ENCODE results near the gene SNTG2.
"Not testable (repeated sequence)": the region's sequence is repeated elsewhere in the genome, so short reads cannot be mapped to it uniquely, and the experiment has no call there.

Gene SNTG2

GRCh38 chr2:1377473-1377872 is 426.8 kb downstream of the SNTG2 start:
- DNase-seq (ENCODE audit: low read depth): no peak

GRCh38 chr2:1378456-1379150 is 428.0 kb downstream of the SNTG2 start:
- DNase-seq (ENCODE audit: low read depth): no peak

GRCh38 chr2:1381644-1382043 is 431.0 kb downstream of the SNTG2 start:
- no peak for DNase-seq (ENCODE audit: low read depth)

GRCh38 chr2:1387954-1388725 is 437.5 kb downstream of the SNTG2 start:
- not testable (repeated sequence) for DNase-seq (ENCODE audit: low read depth)

- DNase-seq (ENCODE audit: low read depth): not testable (repeated sequence)
Observed at GRCh38 chr2:1390118-1390517, 439.5 kb downstream of the SNTG2 start.

GRCh38 chr2:1393321-1393720 is 442.7 kb downstream of the SNTG2 start:
- no peak for DNase-seq (ENCODE audit: low read depth)

- no peak for DNase-seq (ENCODE audit: low read depth)
Observed at GRCh38 chr2:1394709-1395408, 444.2 kb downstream of the SNTG2 start.

GRCh38 chr2:1397350-1397749 is 446.7 kb downstream of the SNTG2 start:
- no peak for DNase-seq (ENCODE audit: low read depth)

- no peak for DNase-seq (ENCODE audit: low read depth)
Observed at GRCh38 chr2:1398191-1398590, 447.5 kb downstream of the SNTG2 start.

GRCh38 chr2:1400943-1401735 is 450.5 kb downstream of the SNTG2 start:
- no peak for DNase-seq (ENCODE audit: low read depth)

GRCh38 chr2:1402064-1402463 is 451.4 kb downstream of the SNTG2 start:
- no peak for DNase-seq (ENCODE audit: low read depth)

- DNase-seq (ENCODE audit: low read depth): no peak
Observed at GRCh38 chr2:1403565-1403964, 452.9 kb downstream of the SNTG2 start.

GRCh38 chr2:1405124-1405523 is 454.5 kb downstream of the SNTG2 start:
- no peak for DNase-seq (ENCODE audit: low read depth)

- DNase-seq (ENCODE audit: low read depth): no peak
Observed at GRCh38 chr2:1405967-1406366, 455.3 kb downstream of the SNTG2 start.

- DNase-seq (ENCODE audit: low read depth): no peak
Observed at GRCh38 chr2:1406434-1406833, 455.8 kb downstream of the SNTG2 start.

- DNase-seq (ENCODE audit: low read depth): no peak
Observed at GRCh38 chr2:1407950-1408675, 457.5 kb downstream of the SNTG2 start.

GRCh38 chr2:1413156-1413710 is 462.6 kb downstream of the SNTG2 start, which contains the start of gene TPO:
TSS of gene TPO (plus strand) at chr2:1413463. CDS start at chr2:1414409, 946 bp downstream.
- DNase-seq (ENCODE audit: low read depth): no peak

GRCh38 chr2:1414121-1414520 is 463.5 kb downstream of the SNTG2 start:
- DNase-seq (ENCODE audit: low read depth): no peak

GRCh38 chr2:1414901-1415300 is 464.3 kb downstream of the SNTG2 start:
- DNase-seq (ENCODE audit: low read depth): not testable (repeated sequence)

GRCh38 chr2:1415501-1415900 is 464.9 kb downstream of the SNTG2 start:
- no peak for DNase-seq (ENCODE audit: low read depth)

All from stimulated activated CD8-positive, alpha-beta memory T cell treated with anti-CD3 and anti-CD28 coated beads, Interleukin-7, amount 100 ng/mL, for 24 hours (primary cell).